HS-27A (cell line): ENCODE results near the gene BAG1.

Experiments
- DNase-seq: peaks from one replicate; pipeline ENCODE4 v3.0.0-alpha.2; 2012; ENCODE audit warnings: low read depth, missing footprints

The BAG1 gene

DNA sequence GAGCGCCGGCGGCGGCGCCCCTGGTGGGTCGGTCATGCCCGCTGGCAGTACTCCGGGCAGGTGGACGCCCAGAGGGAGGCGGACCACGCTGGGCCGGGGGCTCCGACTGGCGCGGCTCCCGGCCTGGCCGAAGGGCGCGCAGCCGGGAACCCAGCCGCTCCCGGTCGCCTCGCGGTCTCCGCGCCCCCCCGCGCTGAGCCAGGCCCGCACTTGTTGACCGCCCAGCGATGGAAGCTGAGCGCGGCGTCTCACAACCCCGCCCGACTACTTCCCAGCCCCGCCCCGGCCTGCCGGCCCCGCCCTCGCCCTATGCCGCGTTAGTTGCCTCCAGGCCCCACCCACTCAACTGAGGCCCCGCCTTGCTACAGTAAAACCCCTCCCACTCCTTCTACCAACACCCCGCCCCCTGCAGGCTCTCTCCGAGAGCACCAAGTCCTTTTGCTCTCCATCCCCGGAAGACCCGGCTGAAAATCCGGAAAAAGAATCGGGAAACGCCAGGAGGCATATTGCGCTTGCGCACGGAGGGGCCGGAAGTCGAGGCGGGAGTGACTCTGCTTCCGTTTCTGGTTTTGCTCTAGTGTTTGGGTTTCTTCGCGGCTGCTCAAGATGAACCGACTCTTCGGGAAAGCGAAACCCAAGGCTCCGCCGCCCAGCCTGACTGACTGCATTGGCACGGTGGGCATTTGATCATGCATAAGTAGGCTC is at the start of gene BAG1, which contains the start of gene CHMP5:
TSS of gene BAG1 (minus strand) at position 236 of the 705 bp plus-strand sequence.
TSS of gene CHMP5 (plus strand) at position 577 of the 705 bp plus-strand sequence. CDS start at position 607, 30 bp downstream.
- DNase-seq = peak; percentile 99

DNA sequence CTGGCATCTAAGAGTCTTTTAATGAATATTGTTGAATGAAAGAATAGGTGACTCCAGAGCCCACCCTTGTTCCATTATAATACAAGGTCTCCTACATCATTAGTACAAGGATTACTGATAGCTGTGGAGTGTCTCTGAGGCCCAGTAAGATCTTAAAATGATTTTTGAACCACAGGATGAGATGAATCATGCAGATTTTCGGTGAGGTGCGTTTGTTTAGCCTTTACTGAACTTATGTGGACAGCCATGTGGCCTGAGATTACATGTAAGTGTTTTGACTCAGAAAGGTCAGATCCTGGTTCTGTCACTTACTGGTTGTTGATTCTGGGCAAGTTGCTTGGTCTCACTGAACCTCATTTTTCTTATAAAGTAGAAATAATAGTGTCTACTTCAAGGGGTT is 47.4 kb upstream of the BAG1 start:
- no peak for DNase-seq

DNA sequence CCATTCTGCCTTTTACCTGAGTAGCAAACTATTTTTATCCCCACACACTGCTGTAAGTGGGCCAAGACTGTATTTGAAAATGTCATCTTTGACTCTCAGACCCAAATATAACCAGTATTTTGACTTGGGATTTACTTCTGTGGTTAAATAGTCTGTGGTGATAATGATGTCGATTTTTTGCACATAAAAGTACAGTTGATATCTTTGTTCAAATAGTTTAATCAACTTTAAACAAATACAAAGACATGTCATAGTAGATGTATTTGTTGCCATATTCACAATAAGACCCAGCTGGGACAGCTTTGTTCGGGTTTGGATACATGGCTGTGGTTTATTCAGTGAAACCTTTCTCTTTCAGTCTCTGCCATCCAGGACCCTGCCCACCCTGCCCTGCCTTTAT is 46.2 kb upstream of the BAG1 start:
- no peak for DNase-seq

DNA sequence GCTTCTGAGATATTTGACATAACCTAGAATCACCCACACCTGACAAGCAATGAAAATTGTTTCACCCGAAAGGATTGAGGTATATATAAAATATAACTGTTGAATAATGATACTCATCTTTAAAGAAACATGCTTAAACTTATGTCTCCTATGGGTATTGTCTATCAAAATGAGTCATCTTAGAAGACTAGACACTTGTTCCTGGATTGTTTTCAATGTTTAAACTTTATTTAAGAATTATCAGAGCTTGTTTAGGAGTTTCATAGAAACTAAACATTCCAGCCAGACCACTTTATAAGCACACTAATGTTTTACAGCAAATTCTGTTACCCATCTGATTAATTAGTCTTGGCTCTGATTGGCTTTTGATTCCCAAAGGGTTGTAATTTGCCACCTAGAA is 45.4 kb upstream of the BAG1 start:
- DNase-seq = no peak

DNA sequence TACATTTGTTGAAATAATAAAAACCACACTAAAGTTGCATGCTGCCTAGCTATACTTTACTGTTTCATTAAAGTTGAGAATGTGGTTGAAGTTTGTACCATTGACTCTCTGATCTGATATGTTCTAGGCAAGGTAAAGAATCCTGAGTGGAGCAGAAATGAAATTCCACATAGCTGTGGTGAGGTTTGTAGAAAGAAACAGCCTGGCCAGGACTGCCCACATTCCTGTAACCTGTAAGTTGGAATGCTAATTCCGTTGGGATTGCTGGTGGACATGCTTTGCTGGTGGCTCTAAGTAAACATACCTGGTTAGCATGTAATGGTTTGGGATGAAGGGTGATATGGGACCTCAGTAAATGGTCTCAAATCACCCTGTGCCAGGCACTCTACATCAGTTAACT is 42.6 kb upstream of the BAG1 start:
- no peak for DNase-seq

DNA sequence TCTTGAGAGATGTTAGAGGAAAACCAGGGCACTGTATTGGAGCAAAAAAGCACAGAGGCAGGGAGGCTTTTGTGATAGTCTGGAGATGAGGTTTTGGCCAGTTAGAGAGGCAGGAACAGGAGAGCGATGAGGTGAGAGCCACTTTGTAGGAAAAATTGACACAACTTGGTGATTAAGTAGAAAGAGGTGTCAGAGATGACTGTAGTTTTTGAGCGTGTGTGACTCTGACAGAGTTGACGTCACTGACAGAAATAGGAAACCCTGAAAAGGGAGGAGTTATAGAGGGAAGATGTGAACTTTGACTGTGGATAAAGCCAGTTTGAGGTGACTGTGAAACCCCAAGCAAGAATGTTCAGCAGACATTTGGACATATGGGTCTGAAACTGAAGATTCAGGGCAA is 41.5 kb upstream of the BAG1 start:
- no peak for DNase-seq

DNA sequence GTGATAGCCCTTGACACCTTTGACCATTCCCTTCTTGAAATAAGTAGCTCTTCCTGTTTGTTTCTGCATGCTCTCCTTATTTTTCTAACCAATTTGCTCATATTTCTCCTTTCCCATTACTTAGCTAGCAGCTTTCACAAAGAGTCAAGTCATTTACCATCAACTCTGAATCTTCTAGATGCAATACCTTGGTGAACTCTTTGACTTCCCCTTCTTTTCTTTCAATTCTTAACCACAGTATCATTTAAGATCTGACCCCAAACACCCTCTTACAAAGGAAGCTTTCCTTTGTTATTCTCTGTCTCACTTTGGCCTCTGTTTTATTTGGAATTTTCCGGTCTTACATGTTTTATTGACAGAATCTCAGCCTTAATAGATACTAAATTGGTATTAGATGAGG is 39.9 kb upstream of the BAG1 start:
- no peak for DNase-seq

DNA sequence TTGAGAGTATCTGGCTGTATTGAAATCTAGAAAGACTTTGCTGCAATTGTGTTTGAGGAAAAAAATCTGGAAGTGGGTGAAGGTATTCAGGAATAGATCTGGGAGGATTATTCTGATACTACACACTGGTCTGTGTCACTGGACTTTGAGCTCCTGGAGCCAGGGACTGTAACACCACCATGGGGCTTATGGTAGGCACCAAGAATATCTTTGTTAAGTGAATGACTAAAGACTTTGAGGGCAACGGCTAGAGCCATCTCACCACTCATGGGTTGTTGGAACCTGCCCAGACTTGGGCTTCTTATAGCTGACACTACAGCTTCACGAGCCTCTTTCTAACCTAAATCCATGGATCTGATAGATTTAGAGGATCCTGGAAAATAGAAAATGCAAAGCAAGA is 36.0 kb upstream of the BAG1 start:
- no peak for DNase-seq

DNA sequence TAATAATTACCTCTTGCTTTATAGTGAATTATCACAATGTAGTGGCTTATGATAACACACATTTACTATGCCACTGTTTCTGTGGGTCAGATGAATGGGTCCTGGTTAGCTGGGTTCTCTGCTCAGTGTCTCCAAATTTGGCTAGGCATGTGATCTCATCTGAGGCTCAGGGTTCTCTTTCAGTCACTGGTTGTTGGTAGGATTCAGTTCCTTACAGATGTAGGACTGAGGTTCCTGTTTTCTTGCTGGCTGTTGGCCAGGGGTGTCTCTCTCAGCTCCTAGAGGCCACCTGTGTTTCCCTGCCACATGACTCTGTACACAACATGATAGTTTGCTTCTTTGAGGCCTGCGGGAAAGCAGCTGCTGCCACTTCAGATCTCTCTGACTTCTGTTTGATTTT is 32.9 kb upstream of the BAG1 start:
- DNase-seq = no peak

DNA sequence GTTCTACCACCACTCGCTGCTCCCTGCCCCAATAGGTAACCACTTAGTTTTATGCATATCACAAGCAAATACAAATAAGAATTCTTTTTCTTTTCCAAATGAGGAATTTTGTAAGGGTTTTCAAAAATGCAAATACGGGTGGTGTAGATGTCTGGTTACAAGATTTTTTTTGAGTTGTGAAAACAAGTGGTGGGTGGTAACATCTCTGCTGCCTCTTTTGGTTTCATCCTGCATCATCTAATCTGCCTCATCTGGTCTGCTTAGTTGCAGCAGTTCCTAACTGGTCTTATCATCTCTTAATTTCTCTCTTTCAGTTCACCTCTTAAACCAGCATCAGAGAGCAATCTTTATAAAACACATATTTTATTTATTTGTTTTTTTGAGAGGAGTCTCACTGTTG is 31.1 kb upstream of the BAG1 start:
- DNase-seq = no peak

DNA sequence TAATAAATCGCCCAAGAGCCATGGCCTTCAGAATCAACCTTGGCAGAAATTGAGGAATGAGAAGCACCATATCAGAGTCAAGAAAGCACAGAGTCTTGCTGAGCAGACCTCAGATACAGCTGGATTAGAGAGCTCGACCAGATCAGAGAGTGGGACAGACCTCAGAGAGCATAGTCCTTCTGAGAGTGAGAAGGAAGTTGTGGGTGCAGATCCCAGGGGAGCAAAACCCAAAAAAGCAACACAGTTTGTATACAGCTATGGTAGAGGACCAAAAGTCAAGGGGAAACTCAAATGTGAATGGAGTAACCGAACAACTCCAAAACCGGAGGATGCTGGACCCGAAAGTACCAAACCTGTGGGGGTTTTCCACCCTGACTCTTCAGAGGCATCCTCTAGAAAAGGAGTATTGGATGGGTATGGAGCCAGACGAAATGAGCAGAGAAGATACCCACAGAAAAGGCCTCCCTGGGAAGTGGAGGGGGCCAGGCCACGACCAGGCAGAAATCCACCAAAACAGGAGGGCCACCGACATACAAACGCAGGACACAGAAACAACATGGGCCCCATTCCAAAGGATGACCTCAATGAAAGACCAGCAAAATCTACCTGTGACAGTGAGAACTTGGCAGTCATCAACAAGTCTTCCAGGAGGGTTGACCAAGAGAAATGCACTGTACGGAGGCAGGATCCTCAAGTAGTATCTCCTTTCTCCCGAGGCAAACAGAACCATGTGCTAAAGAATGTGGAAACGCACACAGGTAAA is 30.3 kb upstream of the BAG1 start:
- no peak for DNase-seq

DNA sequence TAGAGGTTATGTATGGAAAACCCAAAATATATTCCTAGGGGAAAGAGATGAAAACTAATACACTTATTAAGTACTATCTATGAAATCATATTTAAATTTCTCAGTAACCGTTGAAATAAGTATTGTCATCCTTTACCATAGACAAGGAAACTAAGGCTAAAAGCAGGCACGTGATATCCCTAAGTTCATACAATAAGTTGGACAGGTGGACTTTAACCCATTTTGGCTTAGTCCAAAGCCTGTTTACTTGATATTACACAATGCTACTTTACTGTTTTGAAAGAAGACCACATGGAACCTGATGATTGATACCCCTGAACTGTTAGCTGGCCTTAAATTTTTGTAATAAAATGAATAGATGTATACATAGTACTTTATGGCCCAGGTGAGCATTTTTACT is 29.3 kb upstream of the BAG1 start:
- no peak for DNase-seq

DNA sequence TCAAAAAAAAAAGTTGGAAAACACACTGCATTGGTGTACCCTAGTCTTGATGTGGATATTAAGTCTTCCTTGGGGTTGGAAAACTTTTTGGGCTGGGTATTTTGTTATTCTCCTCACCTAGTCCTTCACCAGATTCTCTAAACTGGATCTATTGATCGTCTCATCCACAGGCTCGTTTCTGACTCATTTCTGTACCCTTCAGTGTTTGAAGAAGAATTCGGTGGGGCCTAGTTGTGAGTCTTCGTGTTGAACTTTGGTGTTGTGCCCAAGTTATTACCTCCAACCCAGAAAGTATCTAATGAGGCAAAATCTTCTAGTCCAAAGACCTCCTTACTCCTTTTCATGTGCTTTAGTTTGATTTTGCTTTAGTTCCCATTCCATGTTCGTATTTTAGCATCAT is 27.4 kb upstream of the BAG1 start:
- DNase-seq = no peak

DNA sequence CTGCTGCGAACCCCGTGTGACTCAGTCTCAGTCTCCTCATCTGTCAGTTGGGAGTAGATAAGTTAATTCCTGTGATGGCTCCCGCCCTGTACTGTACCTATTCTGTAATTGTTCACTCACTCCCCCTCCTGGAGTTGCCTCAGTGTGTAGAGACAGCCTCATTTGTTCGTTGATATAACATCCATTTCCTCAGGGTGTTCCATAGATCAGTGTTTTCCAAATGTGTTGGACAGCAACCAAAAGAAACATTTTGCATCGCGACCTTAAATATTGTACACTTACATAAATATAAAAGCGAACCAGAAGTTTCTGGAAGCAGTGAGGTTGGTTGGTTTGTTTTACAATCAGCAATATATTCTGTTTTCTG is 26.5 kb upstream of the BAG1 start:
- DNase-seq = no peak

DNA sequence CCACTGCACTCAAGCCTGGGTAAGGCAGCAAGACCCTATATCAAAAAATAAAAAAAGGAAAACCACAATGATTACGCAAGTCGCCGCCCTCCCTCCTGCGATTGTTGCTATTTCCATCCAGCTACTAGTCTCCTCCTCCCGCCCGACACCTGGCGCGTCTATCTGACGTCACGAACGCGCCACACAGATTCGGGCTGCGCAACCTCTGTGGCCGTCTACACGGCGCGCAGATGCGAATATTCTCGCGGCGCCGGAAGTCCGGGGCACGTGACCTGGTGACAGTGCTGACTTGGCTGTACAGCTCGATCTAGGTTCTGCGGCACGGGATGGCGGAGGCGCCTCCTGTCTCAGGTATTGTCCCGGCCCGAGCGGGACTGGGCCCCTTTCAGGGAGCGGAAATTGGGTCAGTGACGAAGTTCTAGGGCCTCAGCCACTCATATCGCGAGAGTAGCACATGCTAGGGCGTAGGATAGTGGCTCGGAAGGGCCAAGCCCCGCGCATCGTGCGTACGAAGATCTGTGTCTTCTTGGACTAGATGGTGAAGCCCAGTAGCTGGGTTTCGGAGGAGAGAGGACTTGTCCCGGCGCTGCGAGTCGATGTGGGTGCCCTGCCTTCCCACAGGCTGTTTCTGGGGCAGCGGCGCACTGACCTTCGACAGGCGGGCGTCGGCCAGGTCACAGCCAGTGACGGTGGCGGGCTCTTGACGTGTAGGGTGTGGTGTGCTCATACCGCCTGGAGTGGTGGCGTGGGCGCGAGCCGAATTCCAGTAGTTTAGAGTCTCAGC is 25.9 kb upstream of the BAG1 start, which contains the start of gene NFX1:
TSS of gene NFX1 (plus strand) at position 270 of the 784 bp plus-strand sequence. CDS start at position 327, 57 bp downstream.
- DNase-seq = peak; percentile 98

DNA sequence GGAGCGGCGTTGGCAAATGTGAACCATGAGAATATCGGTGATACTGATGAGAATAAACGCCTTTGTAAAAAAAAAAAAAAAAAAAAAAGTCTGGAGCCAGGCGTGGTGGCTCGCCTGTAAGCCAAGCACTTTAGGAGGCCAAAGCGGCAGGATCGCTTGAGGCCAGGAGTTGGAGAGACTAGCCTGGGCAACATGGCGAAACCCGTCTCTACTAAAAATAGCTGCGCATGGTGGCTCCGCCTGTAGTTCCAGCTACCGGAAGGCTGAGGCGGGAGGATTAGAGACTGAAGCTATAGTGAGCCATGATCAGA is 25.4 kb upstream of the BAG1 start:
- DNase-seq = no peak

DNA sequence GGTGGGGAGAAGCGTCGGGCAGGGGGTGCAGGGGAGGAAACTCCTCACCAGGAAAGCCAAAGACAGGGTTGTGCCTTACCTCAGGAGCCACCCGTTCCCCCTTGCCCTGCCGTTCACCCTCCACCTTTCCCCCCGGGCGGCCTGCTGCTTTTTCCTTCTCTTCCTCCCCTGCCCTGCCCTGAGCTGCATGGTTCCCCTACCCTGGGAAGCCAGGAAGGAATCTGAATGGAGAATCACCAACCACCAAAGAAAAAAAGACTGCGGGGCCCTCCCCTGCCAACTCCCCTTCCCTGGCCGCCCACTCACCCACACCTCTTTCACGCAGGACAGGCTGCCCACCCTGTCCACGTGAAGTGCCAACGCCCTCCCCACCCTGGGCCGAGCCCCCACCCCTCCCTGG is 25.0 kb upstream of the BAG1 start:
- DNase-seq = no peak

DNA sequence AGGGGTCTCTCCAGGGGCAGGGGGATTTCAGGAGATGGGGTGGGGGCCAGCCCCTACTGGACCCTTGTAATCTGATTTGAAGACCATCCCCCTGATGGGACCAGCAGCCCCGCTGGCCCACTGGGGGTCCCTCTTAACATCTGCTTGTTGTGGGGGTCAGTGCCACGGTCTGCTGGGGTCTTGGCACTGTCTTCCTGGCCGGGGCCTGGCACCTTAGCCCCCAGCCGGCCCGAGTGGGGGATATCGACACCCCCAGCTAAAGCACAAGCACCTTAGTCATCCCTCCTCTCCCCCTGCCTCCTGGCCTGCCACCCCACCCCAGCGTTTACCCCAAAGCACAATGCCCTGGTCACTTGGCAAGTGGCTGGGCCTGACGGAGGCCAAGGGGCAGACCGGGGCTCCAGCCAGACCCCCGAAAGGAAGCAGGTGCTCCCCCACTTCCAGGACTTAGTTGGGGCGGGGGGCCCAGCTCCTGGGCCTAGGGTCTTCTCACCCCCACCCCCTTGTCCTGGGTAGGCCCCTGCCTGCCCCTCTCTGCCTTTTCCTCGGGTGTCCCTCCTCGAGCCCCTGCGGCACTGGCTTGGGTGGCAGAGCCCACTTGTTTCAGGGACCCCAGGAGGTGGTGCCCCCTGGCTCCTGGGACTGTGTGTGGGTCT is 24.4 kb upstream of the BAG1 start:
- no peak for DNase-seq

DNA sequence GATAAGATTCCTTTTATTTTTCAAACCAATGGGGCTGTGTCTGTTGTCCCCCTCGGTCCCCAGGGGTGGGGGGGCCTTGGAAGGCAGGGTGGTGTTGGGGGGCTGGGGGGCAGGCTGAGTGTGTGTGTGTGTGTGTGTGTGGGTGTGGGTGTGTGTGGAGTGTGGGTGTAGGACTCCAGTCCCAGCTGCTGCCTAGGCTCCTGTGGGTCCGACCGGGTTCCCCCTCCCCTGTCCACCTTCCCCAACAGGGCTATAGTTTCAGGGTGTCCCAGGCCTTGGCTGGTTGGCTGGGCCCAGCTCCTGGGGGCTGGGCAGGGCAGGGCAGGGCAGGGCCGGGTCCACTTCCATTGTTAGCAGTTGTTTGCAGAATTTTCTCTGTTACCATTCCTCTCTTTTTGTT is 23.7 kb upstream of the BAG1 start:
- DNase-seq = no peak

DNA sequence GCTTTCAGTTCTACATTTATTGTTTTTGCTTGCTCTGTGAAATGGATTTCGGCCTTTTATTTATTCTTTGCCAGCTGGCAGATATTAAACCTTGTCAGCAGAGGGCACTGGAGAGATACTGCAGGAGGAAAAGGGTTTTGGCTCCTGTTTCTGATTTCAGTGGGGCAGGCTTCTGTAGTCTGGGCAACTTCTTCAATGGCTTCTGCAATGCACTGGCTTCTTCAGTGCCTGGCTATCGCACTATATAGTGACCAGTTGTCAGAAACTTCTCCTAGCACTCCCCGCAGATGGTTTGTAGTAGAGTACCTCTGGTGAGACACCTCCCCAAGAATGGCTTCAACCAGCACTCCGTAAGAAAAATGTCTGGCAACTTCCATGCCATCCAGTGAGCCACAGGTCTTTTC is 22.6 kb upstream of the BAG1 start:
- peak; percentile 34 for DNase-seq

DNA sequence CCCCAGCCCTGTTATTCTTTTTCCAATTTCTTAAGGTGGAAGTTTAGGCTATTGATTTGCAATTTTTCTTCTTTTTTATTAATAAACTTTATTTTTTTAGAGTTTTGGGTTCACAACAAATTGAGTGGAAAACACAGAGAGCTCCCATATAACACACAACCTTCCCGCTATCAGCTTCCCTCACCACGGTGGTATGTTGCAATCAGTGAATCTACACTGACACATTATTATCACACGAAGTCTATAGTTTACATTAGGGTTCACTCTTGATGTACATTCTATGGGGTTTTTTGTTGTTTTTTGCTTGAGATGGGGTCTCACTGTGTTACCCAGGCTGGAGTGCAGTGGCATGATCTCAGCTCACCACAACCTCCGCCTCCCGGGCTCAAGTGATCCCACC is 21.0 kb upstream of the BAG1 start:
- DNase-seq = no peak

DNA sequence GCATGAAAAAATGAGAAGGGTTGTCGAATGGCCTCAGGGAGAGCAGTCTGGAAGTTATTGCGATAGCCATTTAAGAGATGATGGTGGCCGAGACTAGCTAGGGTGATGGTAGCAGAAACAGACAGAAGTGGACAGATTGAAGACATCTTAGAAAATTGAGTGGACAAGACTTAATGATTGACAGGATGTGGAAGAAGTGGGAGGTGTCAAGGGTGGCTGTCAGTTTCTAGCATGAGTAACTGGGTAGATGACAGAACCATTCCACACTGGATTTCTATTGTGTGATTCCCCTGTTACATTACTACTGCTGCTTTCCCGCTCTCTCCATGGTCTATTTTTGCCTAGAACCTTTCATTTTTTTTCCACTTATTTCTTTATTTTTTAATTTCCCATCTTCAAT is 13.0 kb upstream of the BAG1 start:
- no peak for DNase-seq

DNA sequence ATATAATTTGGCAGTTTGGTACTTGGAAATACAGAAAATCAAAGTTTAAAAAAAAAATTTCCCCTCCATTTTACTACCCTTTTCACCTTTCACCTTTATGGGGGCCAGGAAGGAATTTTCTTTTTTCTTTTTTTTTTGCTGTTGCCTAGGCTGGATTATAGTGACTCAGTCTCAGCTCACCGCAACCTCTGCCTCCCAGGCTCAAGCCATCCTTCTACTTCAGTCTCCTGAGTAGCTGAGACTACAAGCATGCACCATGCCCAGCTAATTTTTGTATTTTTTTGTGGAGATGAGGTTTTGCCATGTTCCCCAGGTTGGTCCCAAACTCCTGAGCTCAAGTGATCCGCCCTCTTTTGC is 9.4 kb upstream of the BAG1 start:
- DNase-seq = no peak
